Testis (tissue), 2 donors: ENCODE results near the gene ENTREP1.
"Not testable (repeated sequence)": the region's sequence is repeated elsewhere in the genome, so short reads cannot be mapped to it uniquely, and the experiment has no call there.

Source experiments
- POLR2A ChIP-seq: fragments of 450-650 bp; IDR thresholded peaks from one replicate; pipeline ENCODE4 v1.6.1; 2017; ENCODE audit warnings: antibody characterized with exemption, mild to moderate bottlenecking, moderate library complexity
- TF ChIP-seq, protein P1 (sequence below), 3 experiments: fragments of 450-650 bp in 2 of 3; fragments of 200-600 bp in 1 of 3; sonication (generic) in 1 of 3; IDR thresholded peaks; one replicate each; pipeline ENCODE4 v1.5.1; 2016 to 2019; ENCODE audit warnings: antibody characterized with exemption in 3 of 3, mild to moderate bottlenecking in 2 of 3, moderate library complexity in 1 of 3

DNA sequence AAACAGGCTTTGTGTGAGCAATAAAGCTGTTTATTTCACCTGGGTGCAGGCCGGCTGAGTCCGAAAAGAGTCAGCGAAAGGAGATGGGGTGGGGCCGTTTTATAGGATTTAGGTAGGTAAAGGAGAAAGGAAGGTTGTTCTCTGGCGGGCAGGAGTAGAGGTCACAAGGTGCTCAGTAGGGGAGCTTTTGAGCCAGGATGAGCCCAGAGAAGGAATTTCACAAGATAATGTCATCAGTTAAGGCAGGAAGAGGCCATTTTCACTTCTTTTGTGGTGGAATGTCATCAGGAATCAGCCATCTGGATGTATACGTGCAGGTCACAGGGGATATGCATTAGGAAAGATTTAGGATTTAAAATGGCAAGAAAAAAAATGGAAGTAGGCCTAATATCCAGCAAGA lies 84.9 kb downstream of the ENTREP1 start:
- TF ChIP-seq, protein P1, sequence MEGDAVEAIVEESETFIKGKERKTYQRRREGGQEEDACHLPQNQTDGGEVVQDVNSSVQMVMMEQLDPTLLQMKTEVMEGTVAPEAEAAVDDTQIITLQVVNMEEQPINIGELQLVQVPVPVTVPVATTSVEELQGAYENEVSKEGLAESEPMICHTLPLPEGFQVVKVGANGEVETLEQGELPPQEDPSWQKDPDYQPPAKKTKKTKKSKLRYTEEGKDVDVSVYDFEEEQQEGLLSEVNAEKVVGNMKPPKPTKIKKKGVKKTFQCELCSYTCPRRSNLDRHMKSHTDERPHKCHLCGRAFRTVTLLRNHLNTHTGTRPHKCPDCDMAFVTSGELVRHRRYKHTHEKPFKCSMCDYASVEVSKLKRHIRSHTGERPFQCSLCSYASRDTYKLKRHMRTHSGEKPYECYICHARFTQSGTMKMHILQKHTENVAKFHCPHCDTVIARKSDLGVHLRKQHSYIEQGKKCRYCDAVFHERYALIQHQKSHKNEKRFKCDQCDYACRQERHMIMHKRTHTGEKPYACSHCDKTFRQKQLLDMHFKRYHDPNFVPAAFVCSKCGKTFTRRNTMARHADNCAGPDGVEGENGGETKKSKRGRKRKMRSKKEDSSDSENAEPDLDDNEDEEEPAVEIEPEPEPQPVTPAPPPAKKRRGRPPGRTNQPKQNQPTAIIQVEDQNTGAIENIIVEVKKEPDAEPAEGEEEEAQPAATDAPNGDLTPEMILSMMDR (IDR thresholded peaks at IDR 0.05): not testable (repeated sequence)
- not testable (repeated sequence) for TF ChIP-seq POLR2A
